OCI-LY3 (cell line): Measurements from ENCODE around the gene FBXL19.

ENCODE experiments used
- CTCF ChIP-seq: fragments of 200-600, 300-600 bp; sonication (generic); IDR thresholded peaks from 2 replicates; pipeline ENCODE4 v1.5.1; 2014; ENCODE audit warnings: antibody characterized with exemption, low read length, low read depth
- EZH2phosphoT487 ChIP-seq: fragments of 200-600 bp; shearing (Covaris generic); IDR thresholded peaks from 2 replicates; pipeline ENCODE4 v1.6.1; 2018; ENCODE audit warnings: antibody characterized with exemption, mixed run types, low read depth

- no peak for TF ChIP-seq CTCF
- TF ChIP-seq EZH2phosphoT487, result no peak
These were observed 5.8 kb downstream of the FBXL19 start for GRCh38 chr16:30929167-30929566.
